ENCODE results near the gene ACVR2A. TPM values are rescaled to one million over a fixed set of nuclear protein-coding genes. Genes with fewer than 3 reads are reported as not detected.
A peak's percentile ranks its signal among the peaks of the same experiment; 100 is the strongest.

ACVR2A gene
- total RNA-seq, result 40.5 and 44.1 TPM in 2 replicates
- long read RNA-seq, full-length matches to known transcripts, result 5 of 25 reads
- long read RNA-seq, partial matches to known transcripts, result 6 of 25 reads
- long read RNA-seq, other reads (novel, unspliced or antisense), result 14 of 25 reads

- Mint-ChIP-seq H3K27me3 (peaks cover 3% of the 10 kb centered on the region), H3K9me3 (ENCODE audit: low read depth) (peaks cover under 1% of the 10 kb centered on the region), H3K27ac (peak within 1 kb of the TSS; percentile 99), H3K36me3 (ENCODE audit: insufficient read depth) (no peaks in the 10 kb centered on the region), H3K4me3 (ENCODE audit: low read depth) (peak within 1 kb of the TSS; percentile 99), H3K4me1 (ENCODE audit: low read depth) (peaks cover 29% of the 10 kb centered on the region)
- peak; percentile 33 for DNase-seq (ENCODE audit: low spot score, unreplicated experiment)
- TF ChIP-seq CTCF (IDR thresholded peaks at IDR 0.05; ENCODE audit: unreplicated experiment), result no peak
These were observed at the start of gene ACVR2A for GRCh38 chr2:147844697-147845410. Gene ACVR2A, plus strand, starts transcription at chr2:147845029. Its CDS starts 124 bp downstream, at chr2:147845153.

- no peak for DNase-seq (ENCODE audit: low spot score, unreplicated experiment)
- no peak for TF ChIP-seq CTCF (IDR thresholded peaks at IDR 0.05; ENCODE audit: unreplicated experiment)
- no peaks in the 10 kb centered on the region for H3K36me3 Mint-ChIP-seq (ENCODE audit: insufficient read depth)
- no peak overlapping the region for H3K4me3 Mint-ChIP-seq (ENCODE audit: low read depth)
- no peaks in the 10 kb centered on the region for H3K9me3 Mint-ChIP-seq (ENCODE audit: low read depth)
- H3K4me1 Mint-ChIP-seq (ENCODE audit: low read depth), result peaks cover 22% of the 10 kb centered on the region
- no peak overlapping the region for H3K27ac Mint-ChIP-seq
- peaks cover 9% of the 10 kb centered on the region for H3K27me3 Mint-ChIP-seq
These were observed 44.5 kb upstream of the ACVR2A start for GRCh38 chr2:147800316-147800715.

- H3K27ac Mint-ChIP-seq, result no peak overlapping the region
- H3K27me3 Mint-ChIP-seq, result peaks cover 23% of the 10 kb centered on the region
- H3K9me3 Mint-ChIP-seq (ENCODE audit: low read depth), result peaks cover 3% of the 10 kb centered on the region
- no peak for DNase-seq (ENCODE audit: low spot score, unreplicated experiment)
- peaks cover 15% of the 10 kb centered on the region for H3K4me1 Mint-ChIP-seq (ENCODE audit: low read depth)
- H3K36me3 Mint-ChIP-seq (ENCODE audit: insufficient read depth), result no peaks in the 10 kb centered on the region
- no peak overlapping the region for H3K4me3 Mint-ChIP-seq (ENCODE audit: low read depth)
- no peak for TF ChIP-seq CTCF (IDR thresholded peaks at IDR 0.05; ENCODE audit: unreplicated experiment)
These were observed 38.0 kb upstream of the ACVR2A start for GRCh38 chr2:147806846-147807245.

- Mint-ChIP-seq H3K27me3 (peaks cover 18% of the 10 kb centered on the region), H3K27ac (no peak overlapping the region), H3K9me3 (ENCODE audit: low read depth) (peaks cover 3% of the 10 kb centered on the region), H3K4me3 (ENCODE audit: low read depth) (no peak overlapping the region), H3K4me1 (ENCODE audit: low read depth) (peaks cover 18% of the 10 kb centered on the region), H3K36me3 (ENCODE audit: insufficient read depth) (no peaks in the 10 kb centered on the region)
- TF ChIP-seq CTCF (IDR thresholded peaks at IDR 0.05; ENCODE audit: unreplicated experiment), result no peak
- DNase-seq (ENCODE audit: low spot score, unreplicated experiment), result no peak
These were observed 36.3 kb upstream of the ACVR2A start for GRCh38 chr2:147808520-147808919.

GRCh38 chr2:147810883-147811765 lies 33.7 kb upstream of the ACVR2A start:
- no peak for TF ChIP-seq CTCF (IDR thresholded peaks at IDR 0.05; ENCODE audit: unreplicated experiment)
- peaks cover 5% of the 10 kb centered on the region for H3K4me1 Mint-ChIP-seq (ENCODE audit: low read depth)
- no peak overlapping the region for H3K27ac Mint-ChIP-seq
- no peak for DNase-seq (ENCODE audit: low spot score, unreplicated experiment)
- peaks cover 3% of the 10 kb centered on the region for H3K9me3 Mint-ChIP-seq (ENCODE audit: low read depth)
- H3K4me3 Mint-ChIP-seq (ENCODE audit: low read depth), result no peak overlapping the region
- peaks cover 18% of the 10 kb centered on the region for H3K27me3 Mint-ChIP-seq
- no peaks in the 10 kb centered on the region for H3K36me3 Mint-ChIP-seq (ENCODE audit: insufficient read depth)
